ENCODE data around the gene RGS6.

The RGS6 gene

GRCh38 chr14:72341237-72341636, 409.0 kb downstream of the RGS6 start:
- TF ChIP-seq CTCF (conservative IDR thresholded peaks at IDR 0.05), result no peak
- no peak for TF ChIP-seq ZFX (IDR thresholded peaks at IDR 0.05)
- H3K27ac ChIP-seq, result no peak overlapping the region

GRCh38 chr14:72341686-72342085, 409.5 kb downstream of the RGS6 start:
- no peak for TF ChIP-seq ZFX (IDR thresholded peaks at IDR 0.05)
- TF ChIP-seq CTCF (conservative IDR thresholded peaks at IDR 0.05), result no peak
- no peak overlapping the region for H3K27ac ChIP-seq

- TF ChIP-seq CTCF (conservative IDR thresholded peaks at IDR 0.05) (no peak), ZFX (IDR thresholded peaks at IDR 0.05) (no peak)
- H3K27ac ChIP-seq, result no peak overlapping the region
Measured at GRCh38 chr14:72347118-72347517, 414.9 kb downstream of the RGS6 start.

DNA sequence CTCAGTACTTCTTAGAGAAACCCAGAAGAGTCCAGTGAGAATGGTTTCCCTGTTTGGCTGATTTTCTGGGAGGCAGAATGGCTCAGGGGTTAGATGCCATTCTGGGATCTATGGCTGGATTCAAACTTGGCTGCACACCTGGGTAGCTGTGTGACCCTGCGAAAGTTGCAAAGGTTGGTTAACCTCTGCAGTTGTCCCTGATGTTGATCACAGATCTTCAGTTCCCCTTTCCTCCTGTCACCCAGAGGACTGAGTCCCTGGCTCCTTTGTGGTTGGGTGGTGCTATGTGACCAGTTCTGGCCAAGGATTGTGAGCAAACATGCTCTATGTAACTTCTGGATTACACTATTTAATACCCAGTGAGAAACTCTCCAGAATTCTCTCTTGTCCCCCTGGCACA, 418.0 kb downstream of the RGS6 start:
- TF ChIP-seq ZFX (IDR thresholded peaks at IDR 0.05), result no peak
- TF ChIP-seq CTCF (conservative IDR thresholded peaks at IDR 0.05), result no peak

GRCh38 chr14:72352012-72352411, 419.8 kb downstream of the RGS6 start:
- TF ChIP-seq CTCF (conservative IDR thresholded peaks at IDR 0.05) (no peak), ZFX (IDR thresholded peaks at IDR 0.05) (no peak)
- H3K27ac ChIP-seq, result no peak overlapping the region

More for the DNA sequence above, 418.0 kb downstream of the RGS6 start:
- no peak overlapping the region for H3K27ac ChIP-seq

DNA sequence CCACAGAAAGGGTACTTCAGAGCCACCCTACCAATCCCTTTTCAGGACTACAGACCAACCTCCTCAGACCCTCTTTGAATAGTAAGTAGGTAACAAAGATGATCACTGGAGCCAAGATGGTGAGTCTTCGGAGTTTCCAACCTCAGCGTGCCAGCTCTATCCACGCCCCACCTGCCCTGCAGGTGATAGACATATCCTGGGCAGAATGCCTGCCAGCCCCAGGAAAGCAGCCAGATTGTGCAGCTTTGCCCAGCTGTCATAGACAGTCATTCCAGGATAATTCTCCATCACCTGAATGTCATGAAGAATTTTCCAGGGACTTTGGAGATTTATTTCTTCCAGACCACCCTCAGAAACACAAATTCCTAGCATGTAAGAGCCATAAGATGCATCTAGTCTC, 434.4 kb downstream of the RGS6 start:
- no peak for TF ChIP-seq CTCF (conservative IDR thresholded peaks at IDR 0.05)
- no peak for TF ChIP-seq ZFX (IDR thresholded peaks at IDR 0.05)
- H3K27ac ChIP-seq, result no peak overlapping the region

GRCh38 chr14:72369106-72369505, 436.9 kb downstream of the RGS6 start:
- TF ChIP-seq CTCF (conservative IDR thresholded peaks at IDR 0.05) (no peak), ZFX (IDR thresholded peaks at IDR 0.05) (no peak)

More at GRCh38 chr14:72369106-72369505, 436.9 kb downstream of the RGS6 start:
- no peak overlapping the region for H3K27ac ChIP-seq
